Nephron progenitor cell (in vitro differentiated cells): ENCODE results near the gene SPCS2.
"Not testable (repeated sequence)": the region's sequence is repeated elsewhere in the genome, so short reads cannot be mapped to it uniquely, and the experiment has no call there.

Experiments used
- DNase-seq: peaks from one replicate; pipeline ENCODE4 v3.0.0; 2021
- H3K27ac Mint-ChIP-seq: 2 replicates; pipeline ENCODE4 v1.8.0; 2021; ENCODE audit warnings: mild to moderate bottlenecking, moderate library complexity, mixed read lengths
- H3K27me3 Mint-ChIP-seq: 2 replicates; pipeline ENCODE4 v1.8.0; 2021; ENCODE audit warnings: mild to moderate bottlenecking, low read depth, mixed read lengths; ENCODE audit not compliant: poor library complexity
- H3K36me3 Mint-ChIP-seq: 2 replicates; pipeline ENCODE4 v1.8.0; 2021; ENCODE audit warnings: low read depth, mixed read lengths
- H3K4me1 Mint-ChIP-seq: 2 replicates; pipeline ENCODE4 v1.8.0; 2021; ENCODE audit warnings: mixed read lengths
- H3K4me3 Mint-ChIP-seq: 2 replicates; pipeline ENCODE4 v1.8.0; 2021; ENCODE audit warnings: mild to moderate bottlenecking, moderate library complexity, mixed read lengths
- H3K9me3 Mint-ChIP-seq: 2 replicates; pipeline ENCODE4 v1.8.0; 2021; ENCODE audit warnings: mild to moderate bottlenecking, moderate library complexity, mixed read lengths
- CTCF ChIP-seq: fragments of 200-600 bp; sonication (generic); IDR thresholded peaks from 2 replicates; pipeline ENCODE4 v1.5.0; 2021; ENCODE audit warnings: antibody characterized with exemption

The SPCS2 gene

GRCh38 chr11:75011872-75012271 lies 62.8 kb downstream of the SPCS2 start:
- no peak for TF ChIP-seq CTCF
- peaks cover 4% of the 10 kb centered on the region for H3K27me3 Mint-ChIP-seq
- no peak overlapping the region for H3K4me3 Mint-ChIP-seq
- peaks cover 44% of the 10 kb centered on the region for H3K36me3 Mint-ChIP-seq
- no peaks in the 10 kb centered on the region for H3K9me3 Mint-ChIP-seq
- no peak for DNase-seq
- H3K4me1 Mint-ChIP-seq: peaks cover 19% of the 10 kb centered on the region
- no peak overlapping the region for H3K27ac Mint-ChIP-seq

- H3K36me3 Mint-ChIP-seq: peaks cover 39% of the 10 kb centered on the region
- TF ChIP-seq CTCF: no peak
- H3K27me3 Mint-ChIP-seq: peaks cover 4% of the 10 kb centered on the region
- H3K9me3 Mint-ChIP-seq: peaks cover under 1% of the 10 kb centered on the region
- H3K4me3 Mint-ChIP-seq: no peak overlapping the region
- peaks cover 19% of the 10 kb centered on the region for H3K4me1 Mint-ChIP-seq
- DNase-seq: no peak
- H3K27ac Mint-ChIP-seq: no peak overlapping the region
Observed at GRCh38 chr11:75013051-75013450, 64.0 kb downstream of the SPCS2 start.

- H3K36me3 Mint-ChIP-seq: peaks cover 42% of the 10 kb centered on the region
- TF ChIP-seq CTCF: no peak
Observed at GRCh38 chr11:75014129-75014528, 65.1 kb downstream of the SPCS2 start.

GRCh38 chr11:75019200-75019599 lies 70.1 kb downstream of the SPCS2 start:
- not testable (repeated sequence) for H3K4me3 Mint-ChIP-seq

More at GRCh38 chr11:75014129-75014528, 65.1 kb downstream of the SPCS2 start:
- Mint-ChIP-seq H3K27me3 (peaks cover 4% of the 10 kb centered on the region), H3K27ac (no peak overlapping the region), H3K4me1 (peaks cover 19% of the 10 kb centered on the region), H3K9me3 (peaks cover 11% of the 10 kb centered on the region), H3K4me3 (no peak overlapping the region)
- DNase-seq: no peak

GRCh38 chr11:75020328-75020727 lies 71.3 kb downstream of the SPCS2 start:
- Mint-ChIP-seq H3K9me3 (peaks cover 20% of the 10 kb centered on the region), H3K36me3 (peaks cover 22% of the 10 kb centered on the region)
- H3K27me3 Mint-ChIP-seq, DNase-seq, H3K27ac Mint-ChIP-seq, H3K4me3 Mint-ChIP-seq, H3K4me1 Mint-ChIP-seq: not testable (repeated sequence)

More at GRCh38 chr11:75019200-75019599, 70.1 kb downstream of the SPCS2 start:
- not testable (repeated sequence) for H3K27me3 Mint-ChIP-seq, H3K4me1 Mint-ChIP-seq, H3K27ac Mint-ChIP-seq, DNase-seq
- peaks cover 22% of the 10 kb centered on the region for H3K36me3 Mint-ChIP-seq
- peaks cover 20% of the 10 kb centered on the region for H3K9me3 Mint-ChIP-seq

GRCh38 chr11:75022296-75022695 lies 73.2 kb downstream of the SPCS2 start:
- H3K9me3 Mint-ChIP-seq: peaks cover 20% of the 10 kb centered on the region
- H3K27me3 Mint-ChIP-seq: peaks cover 5% of the 10 kb centered on the region
- TF ChIP-seq CTCF: no peak
- peaks cover 16% of the 10 kb centered on the region for H3K36me3 Mint-ChIP-seq
- no peak for DNase-seq
- H3K4me3 Mint-ChIP-seq: no peak overlapping the region
- H3K4me1 Mint-ChIP-seq: no peaks in the 10 kb centered on the region
- no peak overlapping the region for H3K27ac Mint-ChIP-seq

- Mint-ChIP-seq H3K36me3 (peaks cover 16% of the 10 kb centered on the region), H3K9me3 (peaks cover 20% of the 10 kb centered on the region), H3K4me3 (no peak overlapping the region), H3K27me3 (peaks cover 8% of the 10 kb centered on the region), H3K4me1 (no peaks in the 10 kb centered on the region), H3K27ac (no peak overlapping the region)
- TF ChIP-seq CTCF: peak; percentile 96
- peak; percentile 85 for DNase-seq
Observed at GRCh38 chr11:75022759-75023396, 73.8 kb downstream of the SPCS2 start.
